Subcutaneous abdominal adipose tissue (tissue), 5 donors: ENCODE data around the gene NTM.
A peak's percentile ranks its signal among the peaks of the same experiment; 100 is the strongest.

ENCODE experiments used
- H3K27ac ChIP-seq: one replicate; pipeline ENCODE4 v1.7.0; 2013; ENCODE audit warnings: low read depth, mild to moderate bottlenecking, inconsistent platforms, low read length, moderate library complexity
- H3K27me3 ChIP-seq, 5 donors: one replicate each; pipeline ENCODE4 v1.7.0; 2013; ENCODE audit warnings: low read length in 5 of 5, inconsistent platforms in 1 of 5; ENCODE audit not compliant: control insufficient read depth in 5 of 5, insufficient read depth in 4 of 5
- H3K36me3 ChIP-seq, 5 donors: one replicate each; pipeline ENCODE4 v1.7.0; 2013; ENCODE audit warnings: low read length in 5 of 5; ENCODE audit not compliant: control insufficient read depth in 5 of 5, insufficient read depth in 5 of 5
- H3K4me1 ChIP-seq, 5 donors: one replicate each; pipeline ENCODE4 v1.7.0; 2013; ENCODE audit warnings: low read length in 5 of 5, mild to moderate bottlenecking in 3 of 5, moderate library complexity in 1 of 5; ENCODE audit not compliant: control insufficient read depth in 5 of 5, insufficient read depth in 5 of 5
- H3K4me3 ChIP-seq, 5 donors: one replicate each; pipeline ENCODE4 v1.7.0; 2013; ENCODE audit warnings: low read length in 5 of 5, low read depth in 1 of 5
- H3K9ac ChIP-seq, 5 donors: one replicate each; pipeline ENCODE4 v1.7.0; 2013; ENCODE audit warnings: low read length in 5 of 5, mild to moderate bottlenecking in 4 of 5, moderate library complexity in 3 of 5
- H3K9me3 ChIP-seq, 5 donors: one replicate each; pipeline ENCODE4 v1.7.0; 2013; ENCODE audit warnings: low read length in 5 of 5; ENCODE audit not compliant: control insufficient read depth in 5 of 5
- donor health status: healthy.
- donor health status: healthy.
- donor health status: healthy.
- donor health status: healthy.
- donor health status: healthy.

The NTM gene

DNA sequence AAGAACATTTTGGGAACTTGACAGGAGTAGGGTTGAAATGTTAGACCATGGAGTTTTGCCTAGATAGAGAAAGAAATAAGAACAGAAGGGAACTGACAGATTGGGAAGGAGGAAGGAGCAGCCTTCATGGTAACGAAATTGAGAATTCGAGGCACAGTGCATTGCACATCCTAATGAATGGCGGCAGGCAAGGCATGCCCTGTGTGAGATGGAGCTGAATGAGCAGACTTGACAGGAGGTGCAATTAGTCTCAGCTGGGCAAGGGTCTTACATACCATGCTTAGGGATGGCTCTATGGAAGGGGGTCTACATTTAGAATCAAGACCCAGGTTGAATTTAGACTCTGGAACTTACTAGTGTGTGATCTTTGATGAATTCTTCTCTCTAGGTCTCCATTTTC is 25.0 kb upstream of the NTM start:
- Histone ChIP-seq H3K27me3 (peaks cover 0 to 3% (median 0%) of the 10 kb centered on the region in 5 donors), H3K9me3 (no peaks in the 10 kb centered on the region), H3K4me3 (no peak overlapping the region), H3K4me1 (no peaks in the 10 kb centered on the region), H3K27ac (no peak overlapping the region), H3K9ac (no peak overlapping the region), H3K36me3 (no peaks in the 10 kb centered on the region)

DNA sequence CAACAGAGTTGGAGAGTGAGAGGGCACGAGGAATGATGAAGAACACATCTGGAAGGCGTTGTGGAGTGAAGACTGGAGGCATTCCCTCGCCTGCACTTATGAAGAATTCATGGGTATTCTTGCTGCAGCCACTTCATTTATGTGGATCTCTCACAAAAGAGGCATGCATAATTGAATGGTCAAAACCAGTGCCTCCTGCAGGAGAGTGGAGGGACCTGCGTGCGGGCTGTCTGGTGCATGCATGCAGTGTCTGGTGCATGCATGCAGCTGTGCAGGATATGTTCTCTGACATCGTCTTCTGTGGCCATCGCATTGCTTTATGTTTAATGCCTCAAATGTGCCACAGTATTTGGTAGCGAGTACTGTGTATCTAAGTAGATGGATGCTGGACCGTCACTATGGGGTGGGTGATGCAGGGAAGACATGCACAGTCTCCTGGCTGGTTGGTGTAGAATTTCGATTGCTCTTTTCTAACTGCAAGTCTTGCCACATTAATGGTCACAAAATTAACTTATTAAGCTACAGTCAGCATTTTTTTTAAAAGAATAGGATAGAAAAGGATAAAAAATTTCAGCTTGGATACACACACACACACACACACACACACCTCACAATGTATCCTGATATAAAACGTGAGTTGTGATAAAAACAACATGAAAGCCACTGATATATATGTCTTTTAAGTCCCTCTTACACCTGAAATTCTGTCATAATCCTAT is 20.9 kb upstream of the NTM start:
- no peak overlapping the region for H3K9ac ChIP-seq
- no peak overlapping the region for H3K4me3 ChIP-seq
- H3K36me3 ChIP-seq = no peaks in the 10 kb centered on the region
- H3K4me1 ChIP-seq = no peaks in the 10 kb centered on the region
- no peak overlapping the region for H3K27ac ChIP-seq
- H3K9me3 ChIP-seq = no peaks in the 10 kb centered on the region
- peaks cover 0 to 3% (median 0%) of the 10 kb centered on the region in 5 donors for H3K27me3 ChIP-seq

DNA sequence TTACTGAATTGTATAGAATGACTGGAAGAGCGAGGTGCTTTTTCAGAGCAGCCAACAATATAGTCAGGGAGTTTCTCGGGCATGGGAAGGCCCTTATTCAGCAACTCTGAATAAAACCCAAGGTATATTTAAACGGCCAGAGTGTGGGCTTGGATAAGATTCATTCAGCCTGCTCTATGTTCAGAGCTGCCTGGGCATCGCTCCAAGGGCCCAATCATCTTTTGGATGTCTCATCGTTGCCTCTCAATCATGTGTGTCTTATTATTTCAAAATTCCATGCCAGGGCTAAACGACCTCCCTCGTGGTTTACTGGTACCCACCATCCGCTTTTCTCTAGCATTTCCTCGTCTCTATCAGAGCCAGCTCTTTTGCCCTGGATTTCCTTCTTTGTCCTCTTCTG is 19.5 kb upstream of the NTM start:
- H3K36me3 ChIP-seq = no peaks in the 10 kb centered on the region
- no peaks in the 10 kb centered on the region for H3K4me1 ChIP-seq
- H3K27ac ChIP-seq = no peak overlapping the region
- H3K4me3 ChIP-seq = no peak overlapping the region
- no peaks in the 10 kb centered on the region for H3K9me3 ChIP-seq
- H3K9ac ChIP-seq = no peak overlapping the region
- H3K27me3 ChIP-seq = peaks cover 0 to 3% (median 0%) of the 10 kb centered on the region in 5 donors

DNA sequence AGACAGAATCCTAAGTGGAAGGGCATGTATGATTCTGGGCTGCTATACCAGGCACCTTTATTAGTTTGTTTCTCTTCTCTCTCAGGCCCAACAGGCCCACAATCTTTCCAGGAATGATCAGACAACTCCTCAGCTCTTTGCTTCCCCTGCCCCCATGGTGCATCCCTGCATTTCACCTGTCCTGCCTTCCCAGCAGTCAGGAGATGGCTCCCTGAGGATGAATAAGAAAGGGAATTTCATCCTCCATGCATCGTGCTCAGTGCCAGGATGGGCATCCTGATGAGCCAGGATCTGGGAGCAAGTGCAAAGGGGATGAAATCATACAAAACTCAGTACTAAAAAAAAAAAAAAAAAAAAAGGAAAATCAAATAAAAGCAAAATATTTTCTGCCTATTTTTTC is 18.6 kb upstream of the NTM start:
- Histone ChIP-seq H3K27ac (no peak overlapping the region), H3K4me1 (no peaks in the 10 kb centered on the region), H3K9me3 (no peaks in the 10 kb centered on the region), H3K36me3 (no peaks in the 10 kb centered on the region), H3K4me3 (no peak overlapping the region), H3K27me3 (peaks cover 0 to 3% (median 0%) of the 10 kb centered on the region in 5 donors), H3K9ac (no peak overlapping the region)

DNA sequence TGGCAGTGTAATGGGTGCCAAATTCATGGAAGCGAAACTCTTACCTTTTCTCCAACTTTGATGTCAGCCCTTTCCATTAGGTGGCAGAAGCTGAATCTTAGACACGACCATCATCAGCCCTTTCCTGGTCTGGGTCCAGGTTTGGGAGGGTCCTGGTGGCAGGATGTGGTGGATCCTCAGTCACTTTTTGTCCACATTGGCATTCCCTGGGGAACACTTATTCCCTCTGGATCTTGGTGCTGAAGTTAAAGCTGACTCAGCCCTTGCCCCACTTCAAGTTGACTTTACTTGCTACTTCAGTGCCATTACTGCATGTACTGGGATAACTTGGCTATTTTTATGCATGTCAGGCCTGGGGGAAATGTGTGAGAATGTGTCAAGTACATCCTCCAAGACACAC is 16.6 kb upstream of the NTM start:
- H3K9me3 ChIP-seq = no peaks in the 10 kb centered on the region
- H3K9ac ChIP-seq = no peak overlapping the region
- peaks cover 0 to 3% (median 0%) of the 10 kb centered on the region in 5 donors for H3K27me3 ChIP-seq
- no peak overlapping the region for H3K4me3 ChIP-seq
- no peaks in the 10 kb centered on the region for H3K36me3 ChIP-seq
- H3K4me1 ChIP-seq = no peaks in the 10 kb centered on the region
- no peak overlapping the region for H3K27ac ChIP-seq

DNA sequence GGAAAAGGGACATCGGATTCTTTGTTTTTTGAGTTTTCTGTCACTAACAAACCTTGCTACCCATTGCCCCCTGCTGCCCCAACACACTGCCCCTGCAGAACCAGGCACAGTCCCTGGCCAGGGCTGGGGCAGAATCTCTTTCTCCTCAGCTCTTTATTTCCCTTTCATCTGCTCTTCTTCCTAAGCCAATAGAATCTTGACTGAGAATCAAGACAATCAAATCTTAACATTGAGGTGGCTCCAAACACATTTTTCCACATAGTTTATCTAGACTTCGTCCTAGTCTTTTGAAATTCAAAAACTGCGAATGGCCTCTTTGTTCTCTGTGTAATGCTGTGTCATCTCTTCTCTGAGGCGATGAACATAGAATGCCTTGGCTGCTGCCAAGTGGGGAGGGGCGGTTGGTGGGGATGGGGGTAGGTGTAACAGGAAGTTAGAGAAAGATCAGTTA is 16.1 kb upstream of the NTM start:
- Histone ChIP-seq H3K9ac (no peak overlapping the region), H3K4me1 (no peaks in the 10 kb centered on the region), H3K4me3 (no peak overlapping the region), H3K36me3 (no peaks in the 10 kb centered on the region), H3K27ac (no peak overlapping the region), H3K9me3 (no peaks in the 10 kb centered on the region), H3K27me3 (peaks cover 0 to 1% (median 0%) of the 10 kb centered on the region in 5 donors)

DNA sequence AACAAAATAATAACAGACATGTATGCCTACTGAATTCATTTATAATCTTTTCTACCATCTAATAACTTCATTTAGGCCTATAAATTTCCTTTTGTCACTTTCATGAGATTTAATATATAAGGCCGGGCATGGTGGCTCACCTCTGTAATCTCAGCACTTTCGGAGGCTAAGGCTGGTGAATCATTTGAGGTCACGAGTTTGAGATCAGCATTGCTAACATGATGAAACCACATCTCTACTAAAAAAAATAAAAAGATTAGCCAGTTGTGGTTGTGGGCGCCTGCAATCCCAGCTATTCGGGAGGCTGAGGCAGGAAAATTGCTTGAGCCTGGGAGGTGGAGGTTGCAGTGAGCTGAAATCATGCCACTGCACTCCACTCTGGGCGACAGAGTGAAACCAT is 14.2 kb upstream of the NTM start:
- H3K36me3 ChIP-seq = no peaks in the 10 kb centered on the region
- H3K9ac ChIP-seq = no peak overlapping the region
- H3K4me3 ChIP-seq = no peak overlapping the region
- H3K27me3 ChIP-seq = no peaks in the 10 kb centered on the region
- H3K4me1 ChIP-seq = no peaks in the 10 kb centered on the region
- H3K27ac ChIP-seq = no peak overlapping the region
- H3K9me3 ChIP-seq = no peaks in the 10 kb centered on the region

DNA sequence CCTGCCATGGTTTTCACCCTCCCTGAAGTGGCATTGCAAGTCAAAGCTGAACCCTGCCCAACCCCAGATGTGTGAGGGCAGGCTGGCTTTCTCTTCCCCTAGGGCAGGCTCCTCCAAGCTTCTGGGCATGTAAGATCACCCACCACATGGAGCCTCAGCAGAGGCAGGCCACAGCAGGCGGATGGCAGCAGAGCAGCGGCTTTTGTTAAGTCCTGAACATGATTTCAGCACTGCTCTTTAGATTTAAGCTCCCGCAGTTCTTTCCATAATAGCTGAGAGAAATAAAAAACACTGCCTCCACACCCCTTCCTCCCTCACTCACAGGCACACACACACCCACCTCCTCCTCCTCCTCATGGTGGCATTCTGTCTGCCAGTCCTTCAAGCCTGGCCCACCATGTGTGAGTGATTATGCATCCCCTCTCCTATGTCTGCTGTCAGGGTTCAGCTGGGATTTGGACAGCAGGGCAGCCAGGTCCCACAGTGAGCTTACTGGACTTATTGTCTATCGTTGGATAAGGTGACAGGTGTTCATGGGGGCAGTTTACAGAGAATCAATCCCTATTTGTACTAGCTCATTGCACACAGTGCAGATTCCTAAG is 5.0 kb upstream of the NTM start:
- Histone ChIP-seq H3K9ac (no peak overlapping the region), H3K4me3 (no peak overlapping the region), H3K4me1 (peaks cover 0 to 5% (median 0%) of the 10 kb centered on the region in 5 donors), H3K27ac (no peak overlapping the region), H3K27me3 (peaks cover 0 to 2% (median 0%) of the 10 kb centered on the region in 5 donors), H3K9me3 (no peaks in the 10 kb centered on the region), H3K36me3 (no peaks in the 10 kb centered on the region)

DNA sequence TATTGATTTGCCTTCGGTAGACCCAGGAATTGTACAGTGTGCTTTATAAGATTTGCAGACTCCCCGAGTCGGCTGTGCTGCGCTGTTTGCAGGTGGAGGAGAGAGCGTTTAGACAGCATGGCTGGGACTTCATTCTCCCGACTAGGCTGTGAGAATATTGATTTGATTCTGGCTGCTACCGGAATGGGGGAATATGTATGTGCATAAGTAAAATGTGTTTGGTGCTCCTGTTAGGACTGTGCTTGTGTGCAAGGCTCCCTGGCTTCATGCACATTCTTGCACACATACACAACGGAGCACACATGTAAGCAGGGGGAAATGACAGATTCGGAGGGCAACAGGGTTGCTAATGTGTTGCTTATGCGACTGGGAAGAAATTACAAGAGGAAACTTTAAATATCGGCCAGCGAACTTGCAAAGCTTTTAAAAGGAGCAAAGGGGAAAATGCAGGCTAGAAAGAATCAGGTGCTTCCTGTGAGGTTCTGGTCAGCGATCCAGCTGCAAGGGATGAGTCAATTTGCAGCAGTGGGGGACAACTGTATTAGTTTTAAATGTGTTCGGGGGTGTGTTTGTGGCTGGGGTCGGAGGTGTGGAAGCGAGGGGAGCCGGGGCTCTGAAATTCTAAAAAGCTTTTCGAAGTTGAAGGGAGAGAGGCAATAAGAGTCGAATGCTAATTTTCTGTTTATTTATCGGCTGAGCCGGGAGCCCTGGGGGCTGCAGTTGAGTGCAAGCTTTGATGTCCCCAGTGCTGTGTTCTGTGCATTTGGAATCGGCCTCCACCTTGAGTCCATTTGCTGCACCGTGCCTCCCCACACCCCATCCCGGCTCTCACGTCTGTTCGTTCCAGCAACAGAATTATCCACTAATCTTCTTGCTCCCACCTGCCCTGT is 731 bp downstream of the NTM start:
- H3K9ac ChIP-seq = peak overlapping the region in 4 of 5 donors; percentile 36 to 61 (median 50)
- peaks cover 0 to 13% (median 0%) of the 10 kb centered on the region in 5 donors for H3K27me3 ChIP-seq

DNA sequence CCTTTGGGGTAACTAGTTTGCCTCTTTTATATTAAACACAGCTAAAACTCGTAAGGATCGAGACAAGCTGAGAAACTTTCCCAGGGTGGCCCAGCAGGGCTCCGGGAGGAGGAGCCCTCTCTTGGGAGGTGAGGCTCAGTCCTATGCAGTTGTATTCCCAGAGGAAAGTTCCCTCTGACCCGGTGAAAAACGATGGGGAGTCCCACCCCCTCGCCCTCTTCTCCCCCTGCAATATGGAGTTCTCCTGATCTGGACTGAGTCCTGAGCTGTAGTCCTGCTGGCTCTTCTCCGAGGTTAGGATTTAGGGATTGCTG is 1.3 kb downstream of the NTM start:
- Histone ChIP-seq H3K4me1 (peaks cover 3 to 41% (median 37%) of the 10 kb centered on the region in 5 donors), H3K4me3 (peak overlapping the region; percentile 53 to 93 (median 74)), H3K36me3 (no peaks in the 10 kb centered on the region), H3K9ac (peak overlapping the region in 1 of 5 donors; percentile 36), H3K9me3 (no peaks in the 10 kb centered on the region), H3K27ac (no peak overlapping the region), H3K27me3 (peaks cover 0 to 13% (median 0%) of the 10 kb centered on the region in 5 donors)

More for the DNA sequence above, 731 bp downstream of the NTM start:
- H3K27ac ChIP-seq = peak overlapping the region; percentile 32
- H3K4me3 ChIP-seq = peak overlapping the region; percentile 53 to 93 (median 74)
- H3K9me3 ChIP-seq = no peaks in the 10 kb centered on the region
- H3K36me3 ChIP-seq = no peaks in the 10 kb centered on the region
- H3K4me1 ChIP-seq = peaks cover 3 to 41% (median 37%) of the 10 kb centered on the region in 5 donors
